NCI-H2107 (cell line): ENCODE results near the gene ALDH8A1.

Experiments
- DNase-seq: peaks from one replicate; lab custom pipeline; 2025; lab: John Stamatoyannopoulos, UW

Gene ALDH8A1

GRCh38 chr6:134951494-134952263 is 1.8 kb upstream of the ALDH8A1 start:
- DNase-seq: no peak

- DNase-seq: no peak
These were observed 581 bp upstream of the ALDH8A1 start for GRCh38 chr6:134950482-134950881.

DNA sequence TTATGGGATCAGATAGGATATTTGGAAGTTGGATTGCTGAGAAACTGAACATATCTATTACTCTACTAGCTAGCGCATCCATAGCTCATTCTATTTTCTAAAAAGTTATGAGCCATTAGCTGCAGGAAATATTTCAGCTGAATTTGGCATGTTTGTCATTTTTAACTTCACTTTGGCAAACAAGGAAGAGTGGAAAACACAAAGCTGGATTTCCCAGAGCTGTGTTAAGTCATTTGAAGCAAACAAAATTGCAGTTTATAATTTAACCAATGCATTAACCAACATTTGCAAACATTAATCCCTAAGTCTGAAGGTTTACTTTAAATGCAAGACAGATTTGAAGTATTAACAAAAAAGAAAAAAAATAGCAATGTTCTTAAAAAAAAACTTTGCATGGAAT is 1.2 kb downstream of the ALDH8A1 start:
- DNase-seq: no peak

DNA sequence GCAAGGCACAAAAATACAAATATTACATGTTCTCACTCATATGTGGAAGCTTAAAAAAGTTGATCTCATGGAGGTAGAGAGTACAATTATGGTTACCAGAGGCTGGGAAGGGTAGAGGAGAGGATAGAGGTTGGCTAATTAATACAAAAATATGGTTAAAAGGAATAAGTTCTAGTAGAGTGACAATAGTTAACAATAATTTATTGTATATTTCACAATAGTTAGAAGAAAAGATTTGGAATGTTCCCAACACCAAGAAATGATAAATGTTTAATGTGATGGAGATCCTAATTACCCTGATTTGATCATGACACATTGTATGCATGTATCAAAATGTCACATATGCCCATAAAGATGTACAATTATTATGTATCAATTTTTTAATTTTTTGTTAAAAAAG is 1.8 kb downstream of the ALDH8A1 start:
- no peak for DNase-seq

DNA sequence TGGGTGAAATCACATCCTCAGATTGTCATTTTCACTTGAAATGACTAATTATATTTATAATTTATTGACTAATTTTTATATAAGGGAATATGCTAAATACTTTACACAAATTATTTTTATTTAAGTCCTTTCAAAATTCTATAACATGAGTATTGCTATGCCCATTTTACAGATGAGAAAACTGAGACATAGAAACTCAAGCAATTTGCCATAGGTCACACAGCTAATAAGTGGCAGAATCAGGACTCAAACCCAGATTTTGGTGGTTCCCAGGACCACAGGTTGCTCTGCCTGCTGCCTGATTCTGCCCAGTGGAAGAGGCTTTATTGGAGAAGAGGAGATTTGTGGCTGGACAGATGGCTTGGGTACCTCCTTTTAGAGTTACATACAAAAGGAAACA is 4.9 kb downstream of the ALDH8A1 start:
- DNase-seq: no peak

DNA sequence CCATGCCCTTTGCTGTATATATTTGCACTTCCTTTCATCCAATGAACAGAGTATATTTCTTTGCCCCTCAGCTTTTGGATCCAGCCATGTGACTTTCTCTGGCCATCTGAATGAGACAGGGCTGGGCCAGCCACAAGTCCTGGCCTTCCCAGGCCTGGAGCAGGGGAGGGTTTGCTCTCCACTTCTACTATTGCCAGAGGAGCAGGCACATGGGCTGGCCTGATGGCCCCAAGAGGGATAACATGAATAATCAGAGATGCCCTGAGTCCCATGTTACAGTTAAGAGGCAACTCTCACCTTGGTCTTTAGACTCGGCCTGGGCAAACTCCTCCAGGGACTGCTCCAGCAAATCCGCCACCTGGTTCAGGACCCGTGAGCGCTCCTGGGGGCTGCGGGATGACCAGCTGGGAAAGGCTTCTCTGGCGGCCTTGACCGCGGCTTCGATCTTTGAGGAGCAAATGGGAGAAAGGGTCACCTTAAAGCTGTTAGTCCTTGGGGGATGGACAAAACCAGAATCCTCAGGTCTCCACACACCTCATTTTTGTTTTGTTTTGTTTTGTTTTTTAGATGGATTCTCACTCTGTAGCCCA is 6.3 kb downstream of the ALDH8A1 start:
- DNase-seq: no peak

- DNase-seq: no peak
These were observed 11.0 kb downstream of the ALDH8A1 start for GRCh38 chr6:134938896-134939295.

GRCh38 chr6:134937426-134937825 is 12.5 kb downstream of the ALDH8A1 start:
- no peak for DNase-seq

DNA sequence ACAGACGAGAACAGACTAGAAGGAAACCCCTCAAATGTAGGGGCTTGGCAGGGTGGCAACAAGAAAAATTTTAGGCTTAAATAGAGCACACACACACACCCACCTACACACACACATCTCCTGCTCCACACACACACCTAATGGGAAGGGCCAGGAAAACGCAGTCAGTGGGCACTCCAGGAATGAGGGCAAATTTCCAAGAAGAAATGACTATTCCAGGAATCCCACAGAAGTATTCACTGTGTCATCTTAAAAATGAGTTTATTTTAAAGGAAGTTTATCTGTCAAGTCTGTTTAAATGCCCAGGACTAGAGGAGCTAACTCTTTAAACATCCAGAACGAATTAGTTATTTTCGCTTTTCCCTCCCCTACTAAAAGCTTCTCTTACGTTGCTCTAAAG is 13.0 kb downstream of the ALDH8A1 start:
- DNase-seq: no peak

GRCh38 chr6:134936476-134936875 is 13.4 kb downstream of the ALDH8A1 start:
- no peak for DNase-seq

DNA sequence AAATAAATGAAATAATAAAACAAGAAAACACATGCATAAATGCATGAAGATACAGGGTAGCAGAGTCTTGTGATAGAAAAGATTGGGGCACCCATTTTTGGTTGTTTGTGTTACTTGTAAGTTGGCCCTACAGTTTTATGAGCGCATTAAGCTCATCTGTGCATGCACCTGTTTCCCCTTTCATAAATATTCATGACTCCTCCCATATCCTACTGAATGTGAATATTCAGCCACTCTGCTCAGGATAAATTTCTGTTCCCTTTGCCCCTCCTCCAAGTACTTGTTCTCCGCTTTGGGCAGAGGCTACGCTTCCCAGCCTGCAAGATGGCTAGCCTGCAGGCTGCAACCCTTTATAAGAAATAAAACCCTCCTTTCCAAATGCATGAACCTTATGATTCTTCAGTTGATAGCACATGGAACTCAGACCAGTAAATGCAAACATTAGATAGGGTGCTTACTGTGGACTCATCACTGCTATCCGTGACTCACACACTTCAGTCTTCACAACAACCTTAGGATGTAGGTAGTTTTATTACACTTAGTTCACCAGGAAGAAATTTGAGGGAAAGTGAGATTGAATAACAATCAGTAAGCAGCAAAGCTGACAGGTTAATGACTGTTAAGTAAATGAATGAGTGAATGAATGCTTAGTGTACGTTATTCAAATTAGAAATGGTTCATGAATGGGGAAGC is 15.0 kb downstream of the ALDH8A1 start:
- DNase-seq: no peak

- DNase-seq: no peak
These were observed 17.1 kb downstream of the ALDH8A1 start for GRCh38 chr6:134932535-134933470.

GRCh38 chr6:134932098-134932497 is 17.8 kb downstream of the ALDH8A1 start:
- no peak for DNase-seq

DNA sequence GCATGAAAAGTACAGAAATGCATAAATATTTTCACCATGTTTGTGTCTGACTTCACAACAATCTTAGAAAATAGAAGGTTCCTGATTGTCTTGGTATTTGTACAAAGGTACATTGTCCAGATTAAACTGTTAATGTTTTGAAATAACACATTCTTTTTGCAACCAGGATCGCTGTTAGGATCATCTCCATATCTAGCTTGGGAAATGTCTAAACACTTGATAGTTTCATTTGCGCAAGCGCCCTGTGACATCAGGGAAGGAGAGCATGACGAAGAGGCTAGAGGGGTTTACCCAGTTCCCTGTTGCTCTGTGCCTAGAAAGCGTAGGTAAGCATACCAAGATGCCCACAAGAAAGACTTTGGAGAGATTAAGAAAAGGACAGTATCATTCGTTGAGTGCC is 19.4 kb downstream of the ALDH8A1 start:
- DNase-seq: no peak

- no peak for DNase-seq
These were observed 21.6 kb downstream of the ALDH8A1 start for GRCh38 chr6:134928151-134928900.

DNA sequence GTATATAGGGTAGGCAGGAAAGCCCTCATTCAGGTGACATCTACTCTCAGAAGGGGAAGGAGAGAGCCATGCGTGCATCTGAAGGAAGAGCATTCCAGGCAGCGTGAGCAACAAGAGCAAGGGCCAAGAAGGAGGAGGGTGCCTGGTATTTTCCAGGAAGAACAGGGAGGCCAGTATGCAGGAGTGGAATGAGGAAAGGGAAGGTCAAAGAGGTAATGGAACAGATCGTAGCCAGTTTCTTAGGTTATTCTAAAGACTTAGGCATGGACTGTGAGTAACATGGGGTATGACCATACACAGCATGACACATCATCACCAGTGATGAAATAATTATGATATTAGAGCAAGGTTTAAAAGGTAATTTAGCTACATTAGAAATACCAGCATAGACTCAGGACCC is 24.1 kb downstream of the ALDH8A1 start:
- DNase-seq: no peak

GRCh38 chr6:134921721-134922261 is 28.1 kb downstream of the ALDH8A1 start:
- no peak for DNase-seq

DNA sequence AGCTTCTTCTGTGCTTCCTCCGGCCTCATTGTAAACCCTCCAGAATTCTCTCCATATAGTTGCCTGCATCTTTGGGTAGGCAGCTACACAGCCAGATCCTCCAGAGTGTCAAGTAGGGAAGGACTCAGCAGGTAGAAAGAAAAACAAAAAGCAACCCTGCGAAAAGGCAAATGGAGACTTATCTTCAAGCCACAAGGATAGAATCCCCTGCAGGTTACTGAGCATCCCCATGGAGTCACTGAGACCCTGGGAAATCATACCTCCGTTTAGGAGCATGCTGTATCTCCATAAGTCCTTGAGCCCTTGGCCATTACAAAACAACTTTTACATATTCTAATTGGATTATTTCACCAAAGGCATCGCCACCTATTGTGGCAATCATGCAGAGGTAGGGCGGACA is 28.6 kb downstream of the ALDH8A1 start:
- no peak for DNase-seq

GRCh38 chr6:134920422-134920821 is 29.5 kb downstream of the ALDH8A1 start:
- DNase-seq: no peak

DNA sequence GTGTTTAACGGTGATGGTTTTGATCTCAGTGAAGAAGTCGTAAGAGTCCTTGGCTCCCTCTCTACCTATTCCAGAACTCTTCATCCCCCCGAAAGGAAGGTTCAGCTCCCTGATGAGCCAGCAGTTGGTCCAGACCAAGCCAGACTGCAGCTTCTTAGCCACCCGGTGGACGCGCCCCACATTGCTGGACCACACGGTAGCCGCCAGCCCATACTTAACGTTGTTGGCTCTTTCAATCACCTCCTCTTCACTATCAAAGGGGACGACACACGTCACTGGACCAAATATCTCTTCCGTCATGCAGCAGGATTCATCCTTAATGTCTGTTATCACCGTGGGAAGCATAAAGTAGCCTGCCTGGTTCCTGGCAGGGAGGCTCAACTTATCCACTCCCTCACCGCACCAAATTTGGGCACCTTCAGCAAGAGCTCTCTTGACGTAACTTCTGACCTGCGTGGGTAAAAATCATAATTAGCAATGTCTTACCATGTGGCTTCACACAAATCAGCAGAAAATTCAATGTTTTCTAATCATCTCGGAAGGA is 31.4 kb downstream of the ALDH8A1 start:
- DNase-seq: no peak

- DNase-seq: no peak
These were observed 38.4 kb downstream of the ALDH8A1 start for GRCh38 chr6:134911547-134911946.
